HG02973 (cell line): Measurements from ENCODE around the gene TCF15.

ENCODE experiments used
- ATAC-seq: cut with Tn5 transposase; IDR thresholded peaks from one replicate; pipeline ENCODE4 v1.9.1; 2021; ENCODE audit warnings: moderate library complexity; ENCODE audit not compliant: unreplicated experiment

The TCF15 gene, protein sequence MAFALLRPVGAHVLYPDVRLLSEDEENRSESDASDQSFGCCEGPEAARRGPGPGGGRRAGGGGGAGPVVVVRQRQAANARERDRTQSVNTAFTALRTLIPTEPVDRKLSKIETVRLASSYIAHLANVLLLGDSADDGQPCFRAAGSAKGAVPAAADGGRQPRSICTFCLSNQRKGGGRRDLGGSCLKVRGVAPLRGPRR

DNA sequence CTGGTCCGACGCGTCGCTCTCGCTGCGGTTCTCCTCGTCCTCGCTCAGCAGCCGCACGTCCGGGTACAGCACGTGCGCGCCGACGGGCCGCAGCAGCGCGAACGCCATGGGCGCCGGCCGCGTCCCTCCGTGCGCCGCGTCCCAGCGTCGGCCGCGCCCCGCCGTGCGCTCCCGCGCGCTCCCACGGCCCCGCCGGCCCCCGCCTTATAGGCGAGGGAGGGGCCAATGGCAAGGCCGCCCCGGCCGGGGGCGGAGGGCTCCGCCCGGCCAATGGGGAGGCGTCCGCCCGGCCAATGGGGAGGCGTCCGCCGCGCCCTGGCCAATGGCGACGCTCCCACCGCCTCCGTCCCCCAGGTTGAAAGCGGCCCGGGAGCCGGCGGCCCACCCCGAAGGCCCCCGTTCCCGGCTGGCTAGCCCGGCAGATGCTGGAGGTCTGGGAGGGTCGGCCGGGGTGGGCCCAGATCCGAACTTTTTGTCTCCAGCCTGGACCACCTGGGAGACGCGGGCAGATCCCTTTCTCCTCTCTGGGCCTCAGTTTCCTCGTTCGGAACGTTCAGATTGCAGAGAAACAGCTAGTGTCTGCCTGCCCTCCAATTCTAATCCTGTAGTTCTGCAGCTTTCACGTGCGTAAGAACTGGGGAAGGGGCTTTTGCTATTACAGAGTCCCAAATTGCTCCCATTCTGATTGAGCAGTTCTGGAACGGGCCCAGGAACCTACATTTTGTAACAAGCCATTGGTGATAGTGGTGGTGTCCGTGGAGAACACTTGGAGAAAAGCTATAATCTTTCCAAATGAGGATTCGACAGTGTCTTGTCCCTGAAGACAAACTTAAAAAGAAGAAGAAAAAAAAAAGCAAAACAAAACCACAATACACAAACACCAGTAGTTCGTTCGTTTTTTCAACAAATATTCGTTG lies at the start of gene TCF15:
Gene TCF15 (minus strand): TSS at position 180 of the 917 bp plus-strand sequence. CDS start 72 bp downstream, at position 108.
- ATAC-seq: no peak

DNA sequence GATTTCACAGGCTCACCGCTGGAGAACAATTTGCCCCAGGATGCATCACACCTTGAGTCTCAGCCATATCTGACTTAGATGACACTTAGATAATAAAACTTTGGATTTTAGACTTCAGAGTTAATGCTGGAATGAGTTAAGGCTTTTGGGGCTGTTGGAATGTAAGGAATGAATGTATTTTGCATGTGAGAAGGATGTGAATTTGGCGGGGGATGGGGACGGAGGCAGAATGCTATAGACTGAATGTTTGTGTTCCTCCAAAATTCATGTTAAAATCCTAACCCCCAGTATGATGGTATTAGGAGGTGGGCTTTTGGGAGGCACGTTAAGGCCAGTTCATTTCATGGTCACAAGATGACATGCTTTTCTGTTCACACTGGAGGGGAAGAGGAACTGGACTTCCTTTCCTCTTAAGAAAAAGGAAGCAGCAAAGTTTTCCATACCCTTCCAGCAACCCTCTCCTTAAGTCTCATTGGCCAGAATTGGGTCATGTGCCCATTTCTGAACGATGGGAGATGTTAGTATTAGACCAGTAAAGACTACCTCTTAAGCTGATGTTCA lies 48.7 kb upstream of the TCF15 start:
- no peak for ATAC-seq

DNA sequence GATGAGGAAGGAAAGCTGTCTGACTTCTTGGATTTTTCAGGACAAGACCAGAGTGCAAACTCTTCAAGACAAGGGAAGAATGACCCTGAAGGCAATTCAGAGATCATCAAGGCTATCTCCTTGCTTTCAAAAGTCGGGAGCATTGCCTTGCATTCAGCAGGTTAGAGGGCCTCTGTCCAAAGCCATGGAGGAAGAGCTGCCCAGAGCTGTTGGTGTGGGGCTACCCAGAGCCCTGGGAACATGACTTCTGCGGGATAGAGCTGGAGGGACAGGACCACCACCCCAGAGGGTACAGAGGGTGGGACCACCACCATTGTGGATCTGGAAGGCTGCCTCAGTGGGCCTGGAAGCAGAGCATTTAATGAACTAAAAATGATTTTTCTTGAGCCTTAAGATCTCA lies 48.1 kb upstream of the TCF15 start:
- ATAC-seq: no peak

DNA sequence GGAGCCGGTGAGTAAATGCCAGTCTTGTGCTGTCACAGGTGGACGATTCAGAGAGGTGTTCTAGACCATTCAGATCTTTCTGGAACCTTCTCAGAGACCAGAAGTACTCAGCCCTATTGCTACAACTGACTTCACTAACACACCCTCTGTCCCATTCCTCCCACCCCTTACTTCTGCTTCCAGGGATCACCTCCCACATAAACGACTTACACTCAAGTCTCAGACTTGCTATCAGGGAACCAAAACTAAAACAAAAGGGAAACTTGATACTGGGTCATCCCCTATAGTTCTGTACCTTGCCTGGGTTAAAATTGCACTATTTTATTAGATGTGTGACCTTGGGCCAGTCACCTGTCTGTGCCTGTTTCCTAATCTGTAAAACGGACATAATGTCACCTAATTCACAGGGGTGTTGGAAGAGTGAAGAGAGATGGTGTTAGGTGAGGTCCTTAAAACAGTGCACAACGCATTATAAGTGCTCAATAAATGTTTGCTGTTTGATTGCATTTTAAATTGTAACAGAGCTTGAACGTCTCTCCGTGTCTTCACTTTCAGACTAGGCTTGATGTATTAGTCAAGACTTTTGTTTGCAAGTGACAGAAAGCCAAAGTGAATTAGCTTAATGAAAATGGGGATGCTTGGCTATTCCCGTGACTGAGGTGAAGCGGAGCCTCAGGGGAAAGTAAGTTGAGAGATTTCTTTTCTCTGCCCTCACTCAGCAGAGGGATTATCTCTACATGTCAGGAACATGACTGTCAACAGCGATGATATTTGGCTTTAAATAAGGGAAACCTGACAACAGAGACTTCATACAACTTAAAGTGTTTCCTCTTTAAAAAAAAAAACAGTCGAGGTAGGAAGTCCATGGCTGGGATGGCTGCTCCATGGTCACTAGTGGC lies 45.9 kb upstream of the TCF15 start:
- ATAC-seq: no peak

DNA sequence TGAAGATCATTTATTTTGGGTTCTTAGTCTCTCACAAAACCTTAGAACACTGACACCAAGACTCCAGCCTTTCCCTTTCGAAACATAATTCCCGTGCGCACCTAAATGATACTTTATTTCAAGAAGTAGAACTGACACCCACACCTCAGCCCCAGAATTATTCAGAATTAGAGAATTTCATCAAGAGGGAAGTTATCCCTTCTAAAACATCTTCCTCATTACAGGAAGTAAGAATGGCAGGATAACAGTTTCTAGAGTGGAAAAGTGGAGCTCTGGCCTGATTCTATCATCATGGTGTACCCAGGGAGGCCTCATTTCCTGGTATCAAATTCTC lies 44.3 kb upstream of the TCF15 start:
- ATAC-seq: no peak

DNA sequence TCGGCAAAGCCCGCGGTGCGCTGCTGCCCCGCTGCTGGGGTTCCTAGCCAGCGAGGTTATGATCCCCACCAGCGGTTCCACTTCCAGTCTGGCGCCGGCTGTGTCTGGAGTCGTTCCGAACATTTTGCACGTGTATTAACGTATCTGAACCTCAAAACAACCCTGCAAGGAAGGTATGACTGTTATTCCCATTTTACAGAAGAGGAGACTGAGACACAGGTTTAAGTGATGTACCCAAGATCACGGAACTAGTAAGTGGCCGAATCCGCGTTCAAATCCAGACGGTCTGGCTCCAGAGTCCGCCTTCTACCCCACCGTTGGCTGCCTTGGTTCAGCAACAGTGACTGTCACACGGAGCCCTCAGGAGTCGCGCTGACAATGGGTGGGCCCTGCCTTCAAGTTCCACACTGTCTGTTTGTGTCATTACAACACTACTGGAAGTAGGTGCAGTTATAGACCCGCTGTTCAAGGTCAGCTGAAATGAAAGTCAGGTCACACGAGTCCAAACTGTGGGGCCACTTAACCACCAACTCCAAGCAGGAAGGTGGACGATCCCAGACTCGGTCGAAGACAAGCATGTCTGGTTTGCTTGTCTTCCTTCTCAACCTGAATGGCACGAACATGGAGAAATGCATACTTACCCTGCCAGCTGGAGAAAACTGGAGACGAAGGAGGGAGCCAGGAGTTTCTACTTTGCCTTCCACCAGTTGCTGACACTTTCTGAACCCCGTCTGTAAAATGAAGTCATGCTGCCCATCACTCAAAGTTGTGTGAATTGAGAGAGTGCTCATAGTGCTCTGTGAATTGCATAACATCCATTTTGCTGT lies 43.7 kb upstream of the TCF15 start:
- no peak for ATAC-seq

DNA sequence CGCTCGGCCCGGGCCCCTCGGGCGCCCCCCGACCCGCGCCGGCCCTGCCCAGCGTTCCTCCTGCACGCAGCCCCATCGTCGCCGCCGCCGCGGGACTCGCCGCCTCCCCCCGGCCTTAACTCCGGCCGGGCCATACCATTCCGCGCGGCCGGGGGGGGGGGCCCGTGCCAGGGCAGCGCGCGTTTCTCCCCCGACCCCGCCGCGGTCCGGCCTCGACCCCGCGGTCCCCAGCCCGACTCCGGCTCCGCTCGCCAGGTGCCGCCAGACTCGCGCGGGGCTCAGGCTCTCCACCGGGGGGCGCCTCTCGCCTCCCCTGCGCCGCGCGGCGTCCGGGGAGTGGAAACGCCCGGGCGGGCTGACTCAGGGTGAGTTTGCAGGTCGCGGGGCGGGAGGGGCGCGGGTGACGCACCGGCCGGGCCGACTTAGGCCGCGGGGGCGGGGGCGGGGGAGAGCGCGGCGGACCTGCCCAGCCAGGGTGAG lies 43.0 kb upstream of the TCF15 start, which contains the start of gene SRXN1:
Gene SRXN1 (minus strand): TSS at position 91 of the 480 bp plus-strand sequence. CDS start 15 bp downstream, at position 76.
- peak; percentile 88 for ATAC-seq

DNA sequence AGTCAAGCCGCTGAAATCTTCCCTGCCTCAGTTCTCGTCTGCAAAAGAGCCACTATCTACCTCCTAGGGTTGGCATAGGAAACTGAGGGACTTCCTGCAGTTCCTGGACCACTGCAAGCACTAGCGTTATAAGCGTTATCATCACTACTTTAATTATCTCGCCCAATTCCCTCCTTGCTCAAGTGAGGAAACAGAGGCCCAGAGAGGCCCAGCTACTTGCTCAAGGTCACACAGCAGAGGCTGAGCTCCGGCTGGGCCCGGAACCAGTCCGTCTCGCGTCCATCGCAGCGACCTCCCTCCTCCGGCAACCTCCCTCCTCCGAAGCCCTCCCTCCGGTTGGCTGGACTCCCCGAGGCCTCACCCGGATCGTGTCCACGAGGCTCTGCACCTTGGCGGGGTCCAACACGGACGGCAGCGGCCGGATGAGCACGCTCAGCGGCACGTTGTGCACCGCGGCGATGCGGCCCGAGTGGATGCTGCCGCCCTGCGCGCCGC lies 42.6 kb upstream of the TCF15 start:
- peak; percentile 17 for ATAC-seq

DNA sequence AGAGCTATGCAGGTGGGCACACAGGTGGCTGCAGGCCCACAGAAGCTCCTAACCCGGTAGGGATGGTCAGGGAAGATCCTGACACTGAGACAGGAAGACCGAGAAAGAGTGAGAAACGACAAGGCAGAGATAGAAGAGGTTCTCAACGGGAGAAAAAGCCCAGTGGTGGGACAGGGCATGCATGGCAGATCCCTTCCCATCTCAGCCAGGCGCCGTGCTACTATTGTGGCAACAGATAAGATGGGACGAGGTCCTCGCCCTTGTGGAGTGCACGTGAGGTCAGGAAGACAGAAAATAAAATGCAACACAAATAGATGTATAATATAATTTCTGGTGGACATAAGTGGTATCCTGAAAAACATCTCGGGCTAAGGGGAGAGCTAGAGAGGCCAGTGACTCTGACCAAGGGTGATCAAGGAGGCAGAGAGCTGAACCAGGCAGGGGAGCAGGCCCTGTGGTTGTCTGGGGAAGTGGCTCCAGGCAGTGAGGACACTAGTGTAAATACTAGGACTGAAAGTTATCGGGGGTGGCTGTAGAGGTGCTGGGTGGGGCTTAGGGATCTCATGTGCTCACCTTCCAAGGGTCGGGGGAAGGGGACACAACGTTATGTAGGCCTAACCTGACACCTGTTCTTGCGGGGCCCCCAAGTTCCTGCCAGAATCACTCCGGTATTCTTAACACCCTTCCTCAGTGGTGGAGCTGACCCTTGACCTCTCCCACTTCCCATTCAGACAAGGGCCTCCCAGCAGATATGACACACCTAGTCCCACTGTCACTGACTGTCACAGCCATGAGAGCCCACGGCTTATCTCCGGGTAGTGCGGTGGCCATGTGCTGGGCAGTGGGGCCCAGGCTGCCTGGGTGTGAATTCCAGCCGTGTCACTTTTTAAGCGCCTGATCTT lies 41.9 kb upstream of the TCF15 start:
- no peak for ATAC-seq

DNA sequence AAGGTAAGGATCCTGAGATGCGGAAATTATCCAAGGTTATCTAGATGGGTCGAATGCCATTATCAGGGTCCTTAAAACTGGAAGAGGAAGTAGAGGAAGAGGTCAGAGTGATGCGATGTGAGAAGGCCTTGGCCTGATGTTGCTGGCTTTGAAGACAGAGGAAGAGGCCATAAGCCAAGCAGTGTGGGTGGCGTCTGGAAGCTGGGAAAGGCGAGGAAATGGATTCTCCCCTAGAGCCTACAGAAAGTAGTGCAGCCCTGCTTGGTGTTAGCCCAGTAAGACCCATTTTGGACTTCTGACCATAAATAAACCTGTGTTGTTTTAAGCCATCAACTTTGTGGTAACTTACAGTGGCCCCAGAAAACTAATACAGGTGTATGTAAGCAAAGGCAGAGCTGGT lies 40.8 kb upstream of the TCF15 start:
- ATAC-seq: no peak

DNA sequence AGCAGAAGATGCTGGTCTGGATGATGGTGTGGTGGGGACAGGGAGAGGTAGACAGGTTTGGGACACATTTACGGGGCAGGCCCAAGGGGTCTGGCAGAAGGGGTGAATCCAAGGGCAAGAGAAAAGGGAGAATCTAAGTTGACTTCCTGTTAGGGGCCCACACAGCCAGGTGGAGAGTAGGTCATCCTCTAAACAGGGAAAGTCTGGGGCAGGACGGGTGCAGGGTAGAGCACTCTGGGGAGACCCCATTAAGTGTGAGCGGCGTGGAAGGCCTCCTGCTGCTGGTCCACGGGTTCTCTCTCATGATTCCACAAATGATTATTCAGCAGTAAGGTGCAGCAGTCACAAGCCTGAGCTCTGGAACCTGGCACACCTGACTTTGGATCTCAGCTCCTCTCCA lies 40.2 kb upstream of the TCF15 start:
- ATAC-seq: no peak

DNA sequence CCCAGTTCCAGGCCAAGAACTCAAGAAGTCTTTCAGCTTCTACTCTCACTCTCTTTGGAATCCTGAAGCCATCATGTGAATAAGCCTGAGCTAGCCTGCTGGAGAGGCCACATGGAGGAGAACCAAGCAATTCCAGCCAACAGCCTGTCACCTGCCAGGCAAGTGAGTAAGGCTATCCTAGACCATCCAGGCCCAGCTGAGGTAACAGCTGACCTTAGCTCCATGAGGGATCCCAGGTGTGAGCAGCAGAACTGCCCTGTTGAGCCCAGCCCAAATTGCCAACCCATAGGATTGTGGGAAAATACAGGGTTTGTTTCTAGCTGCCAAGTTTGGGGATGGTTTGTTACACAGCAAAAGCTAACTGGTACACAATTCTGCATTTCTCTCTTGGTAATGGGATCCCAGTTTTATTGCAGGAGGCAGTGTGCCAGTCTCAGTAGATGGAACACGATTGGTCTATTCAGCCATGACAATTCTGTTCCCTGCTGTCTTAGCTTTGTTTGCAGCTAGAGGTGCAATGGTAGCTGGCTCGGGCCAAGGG lies 37.4 kb upstream of the TCF15 start:
- ATAC-seq: no peak

DNA sequence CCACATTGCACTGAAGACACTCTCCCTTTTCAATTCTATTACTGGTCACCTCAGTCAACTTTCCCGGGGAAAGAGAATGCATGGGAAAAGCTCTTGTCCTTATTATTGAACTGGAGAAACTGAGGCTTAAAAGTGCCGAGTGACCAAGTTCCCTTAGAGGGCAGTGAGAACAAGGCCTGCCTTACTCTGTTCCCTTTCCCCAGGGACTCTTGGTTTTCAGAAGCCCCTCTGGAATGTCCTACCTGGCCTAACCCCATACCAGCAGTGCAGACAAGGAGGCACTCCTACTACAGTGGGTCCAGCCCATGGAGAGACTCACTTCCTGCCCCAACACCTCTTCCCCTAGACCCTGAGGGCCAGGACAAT lies 36.7 kb upstream of the TCF15 start:
- ATAC-seq: no peak

DNA sequence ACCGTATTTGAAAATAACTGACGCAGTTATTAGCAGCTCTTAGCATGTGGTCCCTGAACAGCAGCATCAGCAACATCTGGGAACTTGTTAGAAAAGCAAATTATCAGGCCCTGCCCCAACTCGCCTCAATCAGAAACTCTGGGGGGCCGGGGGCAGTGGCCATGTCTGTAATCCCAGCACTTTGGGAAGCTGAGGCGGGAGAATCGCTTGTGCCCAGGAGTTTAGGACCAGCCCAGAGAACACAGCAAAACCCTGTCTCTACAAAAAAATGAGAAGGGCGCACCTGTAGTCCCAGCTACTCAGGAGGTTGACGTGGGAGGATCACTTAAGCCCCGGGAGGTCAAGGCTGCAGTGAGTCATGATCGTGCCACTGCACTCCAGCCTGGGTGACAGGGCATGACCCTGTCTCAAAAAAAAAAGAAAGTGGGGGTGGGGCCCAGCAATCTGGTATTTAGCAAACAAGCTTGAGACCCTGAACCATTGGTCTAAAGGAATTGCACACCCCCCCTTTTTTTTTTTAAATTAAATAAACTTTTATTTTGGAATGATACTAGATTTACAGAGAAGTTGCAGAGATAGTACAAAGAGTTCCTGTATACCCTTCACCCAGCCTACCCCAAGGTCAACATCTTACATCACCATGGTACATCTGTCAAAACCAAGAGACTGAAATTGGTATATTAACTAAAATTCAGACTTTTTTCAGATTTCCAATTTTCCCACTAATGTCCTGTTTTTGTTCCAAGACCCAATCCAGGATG lies 36.2 kb upstream of the TCF15 start:
- no peak for ATAC-seq

DNA sequence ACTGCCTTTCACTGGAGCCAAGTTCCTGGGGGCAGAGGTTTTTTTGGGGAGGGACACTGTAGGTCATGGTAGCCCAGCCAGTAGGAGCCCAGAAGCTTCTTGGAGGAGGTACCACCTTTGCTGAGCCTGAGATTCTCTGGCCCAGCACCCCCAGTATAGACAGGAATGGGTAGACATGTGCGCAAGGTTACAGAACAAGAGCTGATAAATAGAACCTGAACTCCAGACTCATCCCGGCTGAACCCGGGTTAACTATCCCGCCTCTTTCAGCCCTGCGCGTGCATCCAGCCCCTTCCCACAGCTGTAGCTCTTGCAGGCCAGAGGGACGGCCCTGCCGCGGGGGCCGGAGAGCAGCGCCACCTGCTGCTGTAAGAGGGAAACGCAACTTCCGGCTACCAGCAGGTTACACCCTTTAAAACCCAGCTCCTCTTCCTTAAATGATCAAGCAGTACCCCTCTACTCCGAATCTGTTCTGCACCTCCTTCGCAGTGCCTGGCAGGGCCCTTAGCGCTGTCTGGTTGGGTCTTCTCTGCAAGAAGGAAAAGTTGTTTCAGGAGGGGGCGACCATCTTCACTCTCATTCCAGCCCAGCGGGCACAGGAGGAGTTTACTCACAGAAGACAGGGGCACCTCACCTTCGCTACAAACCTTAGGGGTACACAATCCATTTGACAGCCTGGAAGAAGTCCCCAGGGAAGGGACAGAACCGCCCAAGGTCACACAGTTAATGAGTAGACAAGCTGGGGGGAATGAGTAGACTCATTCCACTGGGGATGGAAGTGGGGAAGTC lies 35.4 kb upstream of the TCF15 start:
- peak; percentile 73 for ATAC-seq

DNA sequence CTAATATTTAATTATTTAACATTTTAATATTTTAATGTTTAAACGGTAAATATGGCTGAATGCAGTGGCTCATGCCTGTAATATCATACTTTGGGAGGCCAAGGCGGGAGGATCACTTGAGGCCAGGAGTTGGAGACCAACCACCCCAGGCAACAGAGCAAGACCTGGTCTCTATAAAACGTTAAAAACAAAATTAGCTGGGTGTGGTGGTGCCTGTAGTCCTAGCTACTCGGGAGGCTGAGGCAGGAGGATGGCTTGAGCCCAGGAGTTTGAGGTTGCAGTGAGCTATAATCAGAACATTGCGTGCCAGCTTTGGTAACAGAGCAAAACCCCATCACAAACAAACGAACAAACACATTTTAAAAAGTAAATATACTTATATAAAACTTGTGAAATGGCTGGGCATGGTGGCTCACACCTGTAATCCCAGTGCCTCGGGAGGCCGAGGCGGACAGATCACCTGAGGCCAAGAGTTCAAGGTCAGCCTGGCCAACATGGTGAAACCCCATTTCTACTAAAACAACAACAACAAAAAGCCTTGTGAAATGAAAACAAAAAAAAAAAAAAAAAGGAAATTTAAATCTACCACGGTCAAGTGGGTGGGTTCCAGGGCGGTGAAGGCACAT lies 34.7 kb upstream of the TCF15 start:
- no peak for ATAC-seq
